ENCODE measurements around the gene OSBP2.

Gene OSBP2

GRCh38 chr22:30847583-30847982 lies 152.9 kb downstream of the OSBP2 start:
- H3K27ac ChIP-seq (ENCODE audit: low read length): no peak overlapping the region
- no peaks in the 10 kb centered on the region for H3K4me1 ChIP-seq (ENCODE audit: low read length)
- no peaks in the 10 kb centered on the region for H3K27me3 ChIP-seq (ENCODE audit: low read depth, low read length)
- no peak for TF ChIP-seq EZH2phosphoT487 (IDR thresholded peaks at IDR 0.05; ENCODE audit: low read depth)
- no peak for TF ChIP-seq CTCF (IDR thresholded peaks at IDR 0.05; ENCODE audit: low read depth, low read length)
- H3K36me3 ChIP-seq (replicated peaks; ENCODE audit: low read depth, low read length): no peaks in the 10 kb centered on the region
- H3K9me3 ChIP-seq (ENCODE audit: insufficient read depth, low read length): no peaks in the 10 kb centered on the region
- H2AFZ ChIP-seq (ENCODE audit: low read depth, low read length): no peak overlapping the region
- no peak overlapping the region for H3K9ac ChIP-seq (ENCODE audit: low read length)
- H3K4me2 ChIP-seq (ENCODE audit: low read length): no peak overlapping the region
- no peaks in the 10 kb centered on the region for H4K20me1 ChIP-seq (ENCODE audit: insufficient read depth, low read length)
- no peak overlapping the region for H3K4me3 ChIP-seq (ENCODE audit: low read length)
- no peaks in the 10 kb centered on the region for H3K79me2 ChIP-seq (ENCODE audit: low read length)

- no peak for TF ChIP-seq EZH2phosphoT487 (IDR thresholded peaks at IDR 0.05; ENCODE audit: low read depth)
- TF ChIP-seq CTCF (IDR thresholded peaks at IDR 0.05; ENCODE audit: low read depth, low read length): no peak
- Histone ChIP-seq H3K4me1 (ENCODE audit: low read length) (no peaks in the 10 kb centered on the region), H3K4me3 (ENCODE audit: low read length) (no peak overlapping the region)
Measured at GRCh38 chr22:30855266-30855665, 160.6 kb downstream of the OSBP2 start.

GRCh38 chr22:30855677-30856518 lies 161.2 kb downstream of the OSBP2 start:
- H2AFZ ChIP-seq (ENCODE audit: low read depth, low read length): no peak overlapping the region
- H3K36me3 ChIP-seq (replicated peaks; ENCODE audit: low read depth, low read length): no peaks in the 10 kb centered on the region
- H3K27ac ChIP-seq (ENCODE audit: low read length): no peak overlapping the region
- no peaks in the 10 kb centered on the region for H4K20me1 ChIP-seq (ENCODE audit: insufficient read depth, low read length)
- no peaks in the 10 kb centered on the region for H3K9me3 ChIP-seq (ENCODE audit: insufficient read depth, low read length)
- H3K9ac ChIP-seq (ENCODE audit: low read length): no peak overlapping the region
- no peaks in the 10 kb centered on the region for H3K4me1 ChIP-seq (ENCODE audit: low read length)
- TF ChIP-seq CTCF (IDR thresholded peaks at IDR 0.05; ENCODE audit: low read depth, low read length) (no peak), EZH2phosphoT487 (IDR thresholded peaks at IDR 0.05; ENCODE audit: low read depth) (no peak)
- no peaks in the 10 kb centered on the region for H3K27me3 ChIP-seq (ENCODE audit: low read depth, low read length)
- H3K4me3 ChIP-seq (ENCODE audit: low read length): no peak overlapping the region
- no peak overlapping the region for H3K4me2 ChIP-seq (ENCODE audit: low read length)
- no peaks in the 10 kb centered on the region for H3K79me2 ChIP-seq (ENCODE audit: low read length)

More at GRCh38 chr22:30855266-30855665, 160.6 kb downstream of the OSBP2 start:
- no peaks in the 10 kb centered on the region for H3K36me3 ChIP-seq (replicated peaks; ENCODE audit: low read depth, low read length)
- no peaks in the 10 kb centered on the region for H3K27me3 ChIP-seq (ENCODE audit: low read depth, low read length)
- H2AFZ ChIP-seq (ENCODE audit: low read depth, low read length): no peak overlapping the region
- H3K9ac ChIP-seq (ENCODE audit: low read length): no peak overlapping the region
- H3K27ac ChIP-seq (ENCODE audit: low read length): no peak overlapping the region
- no peaks in the 10 kb centered on the region for H3K9me3 ChIP-seq (ENCODE audit: insufficient read depth, low read length)
- no peaks in the 10 kb centered on the region for H3K79me2 ChIP-seq (ENCODE audit: low read length)
- H3K4me2 ChIP-seq (ENCODE audit: low read length): no peak overlapping the region
- no peaks in the 10 kb centered on the region for H4K20me1 ChIP-seq (ENCODE audit: insufficient read depth, low read length)

GRCh38 chr22:30856741-30857502 lies 162.2 kb downstream of the OSBP2 start:
- no peak for TF ChIP-seq EZH2phosphoT487 (IDR thresholded peaks at IDR 0.05; ENCODE audit: low read depth)
- no peak for TF ChIP-seq CTCF (IDR thresholded peaks at IDR 0.05; ENCODE audit: low read depth, low read length)
- Histone ChIP-seq H3K36me3 (replicated peaks; ENCODE audit: low read depth, low read length) (no peaks in the 10 kb centered on the region), H3K9me3 (ENCODE audit: insufficient read depth, low read length) (no peaks in the 10 kb centered on the region), H3K27ac (ENCODE audit: low read length) (no peak overlapping the region), H3K27me3 (ENCODE audit: low read depth, low read length) (no peaks in the 10 kb centered on the region), H2AFZ (ENCODE audit: low read depth, low read length) (no peak overlapping the region), H3K4me3 (ENCODE audit: low read length) (no peak overlapping the region), H3K9ac (ENCODE audit: low read length) (no peak overlapping the region), H3K4me1 (ENCODE audit: low read length) (no peaks in the 10 kb centered on the region), H3K4me2 (ENCODE audit: low read length) (no peak overlapping the region), H3K79me2 (ENCODE audit: low read length) (no peaks in the 10 kb centered on the region), H4K20me1 (ENCODE audit: insufficient read depth, low read length) (no peaks in the 10 kb centered on the region)

Data from OCI-LY3 (cell line).